Measurements from ENCODE around the gene WDR20. TPM values are rescaled to one million over a fixed set of nuclear protein-coding genes. Genes with fewer than 3 reads are reported as not detected.

Gene WDR20
- total and polyA plus RNA-seq, 2 of the 4 experiments (the other 2 are of a cell fraction): 20.3 to 27.4 TPM

DNA sequence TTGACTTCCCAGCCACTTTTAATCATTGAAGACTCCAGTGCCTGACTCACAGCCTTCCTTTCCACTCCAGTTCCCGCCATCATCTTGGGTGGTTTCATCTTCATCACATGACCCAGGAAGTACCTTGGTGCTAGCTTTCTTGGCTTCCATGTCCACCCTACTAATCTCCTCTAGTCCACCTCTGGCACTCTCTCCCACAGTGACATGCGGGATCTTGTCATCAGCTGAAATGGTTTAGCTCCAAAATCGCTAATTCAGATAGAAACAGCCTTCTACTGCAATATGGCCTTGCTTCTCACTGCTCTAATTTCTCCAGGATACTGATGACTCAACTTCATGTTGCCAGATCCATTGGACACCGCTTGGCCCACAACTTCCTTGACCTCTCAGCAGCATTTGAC, 24.5 kb downstream of the WDR20 start:
- no peak overlapping the region for H2BK15ac ChIP-seq (ENCODE audit: low read depth, low read length)
- no peak overlapping the region for H2BK120ac ChIP-seq (ENCODE audit: low read depth, low read length)
- H3K36me3 ChIP-seq (ENCODE audit: control insufficient read depth, insufficient read depth, low read length): no peaks in the 10 kb centered on the region
- DNase-seq: peak; percentile 49
- H3K79me1 ChIP-seq (ENCODE audit: low read depth in 1 of 2, low read length in 2 of 2): peaks cover 37 to 82% of the 10 kb centered on the region in 2 experiments
- in situ Hi-C loops (cut with MboI; ENCODE audit: low sequenced_read_pairs) (no loop called here), dilution Hi-C loops (cut with HindIII; ENCODE audit: low sequenced_read_pairs, unreplicated experiment) (no loop called here), intact Hi-C loops (cut with micrococcal nuclease) (no loop called here)
- no peak for TF ChIP-seq RCOR1 (IDR thresholded peaks at IDR 0.05; ENCODE audit: insufficient replicate concordance, low read length)
- TF ChIP-seq RFX5 (IDR thresholded peaks at IDR 0.05; ENCODE audit: low read depth, low read length): peak; percentile 98
- no peak for TF ChIP-seq MAFK (IDR thresholded peaks at IDR 0.05; ENCODE audit: low read depth, low read length)
- no peak for TF ChIP-seq CEBPB (IDR thresholded peaks at IDR 0.05; ENCODE audit: low read depth, low read length)
- no peak for TF ChIP-seq CHD1 (IDR thresholded peaks at IDR 0.05; ENCODE audit: low read depth, low read length)
- CTCF ChIA-PET: no interaction called here
- no peak overlapping the region for H3K56ac ChIP-seq (ENCODE audit: extremely low read depth, insufficient read depth, low read length)
- no peaks in the 10 kb centered on the region for H3K9me3 ChIP-seq (ENCODE audit: control insufficient read depth, insufficient read depth, low read length)
- no peak overlapping the region for H2BK5ac ChIP-seq (ENCODE audit: low read depth, low read length, poor library complexity, severe bottlenecking)
- peaks cover 68% of the 10 kb centered on the region for H4K20me1 ChIP-seq (ENCODE audit: insufficient read depth, low read length)
- no peak overlapping the region for H4K91ac ChIP-seq (ENCODE audit: insufficient read depth, low read depth, low read length)
- H3K4ac ChIP-seq (ENCODE audit: low read depth, low read length): no peak overlapping the region
- H2BK20ac ChIP-seq (ENCODE audit: low read depth, low read length): no peak overlapping the region
- H3K27ac ChIP-seq (ENCODE audit: insufficient read depth, low read length): no peak overlapping the region
- no peak overlapping the region for H2AFZ ChIP-seq (replicated peaks; ENCODE audit: low read length, poor library complexity)
- H4K5ac ChIP-seq (ENCODE audit: low read depth, low read length): no peak overlapping the region
- 100% methylated on average over 4 of the region's 4 CpGs; no CpG with 5 or more reads in 1 of the 2 experiments for WGBS, 2 experiments (ENCODE audit: extremely low coverage in 2 of 2, insufficient read length in 1 of 2)
- H4K8ac ChIP-seq (ENCODE audit: low read depth in 2 of 2, low read length in 2 of 2): no peak overlapping the region
- peaks cover 18% of the 10 kb centered on the region for H3K9me1 ChIP-seq (ENCODE audit: insufficient read depth, low read length)
- H2AK5ac ChIP-seq (ENCODE audit: low read depth, low read length): no peak overlapping the region
- H3K14ac ChIP-seq (replicated peaks; ENCODE audit: low read depth, low read length): no peak overlapping the region
- H3K4me3 ChIP-seq (ENCODE audit: insufficient read depth, low read depth, low read length): no peak overlapping the region
- ATAC-seq (ENCODE audit: low read depth): peak; percentile 54; the same call in 1 of the 2 replicates
- no peak overlapping the region for H2AK9ac ChIP-seq (replicated peaks; ENCODE audit: low read depth, low read length, poor library complexity)
- H3K27me3 ChIP-seq (ENCODE audit: control insufficient read depth, insufficient read depth, low read length): no peaks in the 10 kb centered on the region
- H3K9ac ChIP-seq (ENCODE audit: low read depth, low read length): no peak overlapping the region
- H3K18ac ChIP-seq (ENCODE audit: low read depth, low read length): no peak overlapping the region
- peaks cover 3% of the 10 kb centered on the region; the same call in 1 of the 2 replicates for H3K4me1 ChIP-seq (ENCODE audit: control insufficient read depth, insufficient read depth, low read length)
- no TSS peak for BruUV-seq (replicated peaks)
- no peak overlapping the region for H3K4me2 ChIP-seq (ENCODE audit: low read depth, low read length)
- POLR2A ChIA-PET (ENCODE audit: unreplicated experiment): no interaction called here
- no peak overlapping the region for H3K23ac ChIP-seq (ENCODE audit: low read depth, low read length)
